A673 (cell line): ENCODE measurements around the gene NAA10.

Experiments used
- EZH2 ChIP-seq: fragments of 200-600 bp; sonication (generic); IDR thresholded peaks from 2 replicates; pipeline ENCODE4 v1.6.1; 2017; ENCODE audit warnings: borderline replicate concordance, low read depth, mild to moderate bottlenecking, mixed read lengths, antibody characterized with exemption, low read length; ENCODE audit not compliant: poor library complexity, severe bottlenecking
- TF ChIP-seq, protein P1 (sequence below): fragments of 300-800, 200-600 bp; sonication (generic); conservative IDR thresholded peaks from 2 replicates; pipeline ENCODE4 v1.5.1; 2017; ENCODE audit warnings: low read depth, mild to moderate bottlenecking, antibody characterized with exemption, low read length, moderate library complexity, mixed read lengths

DNA sequence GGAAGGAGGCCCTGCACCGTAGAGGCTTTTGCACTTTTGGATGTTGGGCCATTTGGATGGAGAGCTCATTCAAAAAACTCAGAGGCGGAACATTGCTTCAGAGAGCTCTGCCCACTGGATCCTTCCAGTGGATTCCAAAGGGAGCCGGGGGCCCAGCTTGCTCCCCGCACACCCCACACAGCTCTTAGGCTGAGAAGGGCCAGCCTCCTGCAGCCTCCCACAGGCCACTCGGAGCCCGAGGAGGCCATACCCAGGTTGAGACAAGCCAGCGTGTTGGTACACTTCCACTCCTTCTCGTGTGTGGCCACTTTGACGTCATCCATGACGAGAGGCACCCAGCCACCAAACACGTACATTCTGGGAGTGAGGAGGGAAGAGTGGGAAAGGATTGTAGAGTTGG lies 26.5 kb upstream of the NAA10 start:
- TF ChIP-seq, protein P1, sequence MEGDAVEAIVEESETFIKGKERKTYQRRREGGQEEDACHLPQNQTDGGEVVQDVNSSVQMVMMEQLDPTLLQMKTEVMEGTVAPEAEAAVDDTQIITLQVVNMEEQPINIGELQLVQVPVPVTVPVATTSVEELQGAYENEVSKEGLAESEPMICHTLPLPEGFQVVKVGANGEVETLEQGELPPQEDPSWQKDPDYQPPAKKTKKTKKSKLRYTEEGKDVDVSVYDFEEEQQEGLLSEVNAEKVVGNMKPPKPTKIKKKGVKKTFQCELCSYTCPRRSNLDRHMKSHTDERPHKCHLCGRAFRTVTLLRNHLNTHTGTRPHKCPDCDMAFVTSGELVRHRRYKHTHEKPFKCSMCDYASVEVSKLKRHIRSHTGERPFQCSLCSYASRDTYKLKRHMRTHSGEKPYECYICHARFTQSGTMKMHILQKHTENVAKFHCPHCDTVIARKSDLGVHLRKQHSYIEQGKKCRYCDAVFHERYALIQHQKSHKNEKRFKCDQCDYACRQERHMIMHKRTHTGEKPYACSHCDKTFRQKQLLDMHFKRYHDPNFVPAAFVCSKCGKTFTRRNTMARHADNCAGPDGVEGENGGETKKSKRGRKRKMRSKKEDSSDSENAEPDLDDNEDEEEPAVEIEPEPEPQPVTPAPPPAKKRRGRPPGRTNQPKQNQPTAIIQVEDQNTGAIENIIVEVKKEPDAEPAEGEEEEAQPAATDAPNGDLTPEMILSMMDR, result no peak
- no peak for TF ChIP-seq EZH2
